Measurements from ENCODE around the gene AHRR.

The AHRR gene

DNA sequence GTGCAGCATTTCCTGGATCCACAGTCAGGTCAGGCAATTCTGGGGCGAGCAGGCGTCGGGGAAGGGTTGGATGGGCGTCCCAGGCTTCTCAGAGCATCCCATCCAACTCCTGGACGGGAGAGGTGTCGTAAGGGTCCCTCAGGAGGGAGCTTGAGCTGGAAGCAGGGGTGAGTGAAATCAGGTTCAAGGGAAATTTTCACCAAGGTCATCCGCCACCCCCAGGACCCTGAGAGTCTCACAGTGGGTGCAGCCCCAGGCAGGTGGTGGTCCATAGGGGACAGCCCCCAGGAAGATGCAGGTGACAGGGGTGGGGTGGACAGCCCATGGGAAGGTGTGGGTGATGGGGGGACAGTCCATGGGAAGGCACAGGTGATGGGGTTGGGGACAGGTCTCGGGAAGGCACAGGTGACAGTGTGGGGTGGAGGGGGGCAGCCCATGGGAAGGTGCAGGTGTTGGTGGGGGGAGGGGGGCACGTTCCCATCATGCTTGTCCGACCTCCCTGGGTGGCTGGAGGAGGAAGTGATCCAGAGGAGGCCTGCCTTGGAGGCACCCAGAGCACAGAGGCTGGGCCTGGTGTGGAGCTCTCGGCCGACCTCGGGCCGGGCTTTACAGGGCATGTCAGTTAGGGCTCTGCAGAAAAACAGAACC, 48.9 kb downstream of the AHRR start:
- POLR2A ChIA-PET: interaction anchor here (1.2 to 1.4 kb wide), 2 partner anchors 53 to 58 kb away, joined by 3 read pairs; no protein-coding TSS in a partner anchor
- TF ChIP-seq CTCF (IDR thresholded peaks at IDR 0.05; ENCODE audit: control extremely low read depth, extremely low read depth, low read depth, missing control alignments): no peak
- DNase-seq (ENCODE audit: extremely low spot score): no peak
- CTCF ChIA-PET: interaction anchor here (1.1 to 2.6 kb wide), 3 partner anchors 29 to 53 kb away, joined by 4 to 9 read pairs (median 6); no protein-coding TSS in a partner anchor

DNA sequence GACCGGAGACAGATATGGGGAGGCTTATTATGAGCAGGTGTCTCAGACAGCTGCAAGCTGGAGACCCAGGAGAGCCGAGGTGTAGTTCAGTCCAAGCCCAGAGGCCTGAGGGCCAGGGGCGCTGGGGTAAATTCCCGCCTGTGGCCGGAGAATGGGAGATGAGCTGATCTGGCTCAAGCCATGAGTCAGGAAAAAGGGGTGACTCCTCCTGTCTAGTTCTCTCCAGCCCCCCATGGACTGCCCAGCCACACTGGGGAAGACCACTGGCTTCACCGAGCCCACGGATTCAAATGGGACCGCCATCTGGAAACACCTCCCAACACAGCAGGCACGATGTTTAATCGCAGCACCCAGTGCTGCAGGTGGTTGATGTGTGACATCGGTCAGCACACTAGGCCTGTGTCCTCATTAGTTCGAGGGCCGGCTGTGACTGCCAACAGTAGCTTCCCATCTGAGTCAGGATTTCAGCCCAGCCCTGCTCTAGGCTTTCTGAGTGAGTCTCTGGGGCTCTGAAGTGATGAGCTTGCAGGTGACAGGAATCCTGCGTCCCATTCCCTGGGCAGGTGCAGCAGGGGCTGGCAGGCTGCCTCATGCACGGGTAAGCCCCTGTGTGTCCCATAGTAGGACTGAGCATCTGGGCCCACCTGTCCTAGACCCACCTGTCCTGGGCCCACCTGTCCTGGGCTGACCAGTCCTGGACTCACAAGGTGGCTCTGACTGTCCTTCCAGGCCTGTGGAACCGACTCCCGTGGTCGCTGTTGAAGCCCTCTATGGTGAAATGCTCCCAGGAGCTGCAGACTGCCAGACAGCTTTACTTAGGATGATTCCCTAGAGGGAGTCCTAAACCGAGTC, 49.7 kb downstream of the AHRR start:
- ChIA-PET CTCF (interaction anchor here (0.9 to 2.6 kb wide), 5 partner anchors 10 to 54 kb away, joined by 3 to 9 read pairs (median 4); no protein-coding TSS in a partner anchor), POLR2A (interaction anchor here (1.2 to 1.4 kb wide), 2 partner anchors 54 to 57 kb away, joined by 3 read pairs; no protein-coding TSS in a partner anchor)
- DNase-seq (ENCODE audit: extremely low spot score): no peak
- no peak for TF ChIP-seq CTCF (IDR thresholded peaks at IDR 0.05; ENCODE audit: control extremely low read depth, extremely low read depth, low read depth, missing control alignments)

- no peak for TF ChIP-seq CTCF (IDR thresholded peaks at IDR 0.05; ENCODE audit: control extremely low read depth, extremely low read depth, low read depth, missing control alignments)
- POLR2A ChIA-PET: interaction anchor here (1.4 kb wide), 1 partner anchor 55 kb away, joined by 3 read pairs; no protein-coding TSS in a partner anchor
- CTCF ChIA-PET: interaction anchor here (0.9 to 2.6 kb wide), 5 partner anchors 9 to 55 kb away, joined by 3 to 9 read pairs (median 4); no protein-coding TSS in a partner anchor
- no peak for DNase-seq (ENCODE audit: extremely low spot score)
These were observed 50.5 kb downstream of the AHRR start for GRCh38 chr5:371811-372555.

DNA sequence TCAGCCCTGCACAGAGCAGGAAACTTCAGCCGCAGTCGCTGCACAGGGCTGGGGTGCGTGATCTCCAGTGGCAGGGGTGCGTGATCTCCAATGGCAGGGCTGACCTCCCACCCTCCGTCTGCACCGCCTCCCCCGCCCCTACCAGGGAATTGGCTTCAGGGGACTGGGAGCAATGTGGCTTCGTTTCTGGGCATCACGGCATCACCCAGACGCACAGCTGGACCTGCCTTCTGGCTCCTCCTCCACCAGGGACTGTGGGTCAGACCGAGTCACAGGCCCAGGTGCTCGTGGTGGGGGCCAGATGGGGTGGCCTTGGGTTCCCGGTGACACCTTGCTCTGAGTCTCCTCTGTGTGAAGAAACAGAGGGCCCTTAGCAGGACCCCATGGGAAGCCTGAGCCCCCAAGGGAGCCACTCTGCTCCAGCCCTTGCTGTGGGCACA, 51.1 kb downstream of the AHRR start:
- DNase-seq (ENCODE audit: extremely low spot score): no peak
- ChIA-PET POLR2A (no interaction called here), CTCF (interaction anchor here (0.9 to 2.6 kb wide), 4 partner anchors 8 to 56 kb away, joined by 3 to 9 read pairs (median 3); no protein-coding TSS in a partner anchor)
- no peak for TF ChIP-seq CTCF (IDR thresholded peaks at IDR 0.05; ENCODE audit: control extremely low read depth, extremely low read depth, low read depth, missing control alignments)

- DNase-seq (ENCODE audit: extremely low spot score): no peak
- CTCF ChIA-PET: interaction anchor here (1.0 to 1.7 kb wide), 2 partner anchors 30 to 56 kb away, joined by 3 to 7 read pairs; no protein-coding TSS in a partner anchor
- POLR2A ChIA-PET: no interaction called here
These were observed 51.6 kb downstream of the AHRR start for GRCh38 chr5:372996-373709.

More at GRCh38 chr5:372996-373709, 51.6 kb downstream of the AHRR start:
- no peak for TF ChIP-seq CTCF (IDR thresholded peaks at IDR 0.05; ENCODE audit: control extremely low read depth, extremely low read depth, low read depth, missing control alignments)

All from GM10248 (cell line).